ENCODE measurements around the gene APELA.

The APELA gene

DNA sequence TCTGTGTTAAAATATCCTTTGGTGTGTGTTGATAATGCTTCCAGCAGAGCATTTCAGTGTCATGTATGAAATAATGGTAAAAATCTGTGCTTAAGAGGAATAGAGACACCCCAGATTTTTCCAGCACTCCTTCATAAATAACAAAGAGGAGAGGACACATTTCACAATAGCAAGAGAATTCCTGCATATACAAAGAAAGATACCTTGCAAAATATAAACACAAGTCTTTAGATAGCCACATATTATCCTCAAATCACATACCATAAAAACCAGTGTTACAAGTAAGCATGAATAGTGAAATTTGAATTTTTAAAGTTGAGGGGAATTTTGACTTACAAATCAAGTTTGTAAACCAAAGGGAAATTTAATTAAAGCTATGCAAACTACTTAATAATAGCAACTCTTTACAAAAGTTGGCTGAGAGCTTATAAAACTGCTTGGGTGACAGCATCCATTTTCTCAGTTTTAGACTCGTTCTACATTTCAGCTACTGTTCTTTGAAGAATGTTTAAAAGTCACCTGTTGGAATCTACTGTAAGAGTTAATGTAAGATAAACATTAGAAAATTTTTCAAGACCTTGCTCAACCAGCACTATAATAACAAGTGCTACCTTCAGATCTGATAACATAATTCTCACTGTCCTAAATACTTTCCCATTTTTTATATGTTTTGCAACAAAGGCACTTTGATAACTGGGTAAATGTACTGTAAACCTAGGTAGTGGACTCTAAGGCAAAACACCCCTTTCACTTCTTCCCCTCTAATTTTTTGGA is 3.7 kb downstream of the APELA start:
- H3K27me3 ChIP-seq (replicated peaks; ENCODE audit: control insufficient read depth, insufficient read depth, low read length): no peaks in the 10 kb centered on the region
- DNase-seq (ENCODE audit: extremely low read depth, insufficient read length): no peak
- TF ChIP-seq, protein P1, sequence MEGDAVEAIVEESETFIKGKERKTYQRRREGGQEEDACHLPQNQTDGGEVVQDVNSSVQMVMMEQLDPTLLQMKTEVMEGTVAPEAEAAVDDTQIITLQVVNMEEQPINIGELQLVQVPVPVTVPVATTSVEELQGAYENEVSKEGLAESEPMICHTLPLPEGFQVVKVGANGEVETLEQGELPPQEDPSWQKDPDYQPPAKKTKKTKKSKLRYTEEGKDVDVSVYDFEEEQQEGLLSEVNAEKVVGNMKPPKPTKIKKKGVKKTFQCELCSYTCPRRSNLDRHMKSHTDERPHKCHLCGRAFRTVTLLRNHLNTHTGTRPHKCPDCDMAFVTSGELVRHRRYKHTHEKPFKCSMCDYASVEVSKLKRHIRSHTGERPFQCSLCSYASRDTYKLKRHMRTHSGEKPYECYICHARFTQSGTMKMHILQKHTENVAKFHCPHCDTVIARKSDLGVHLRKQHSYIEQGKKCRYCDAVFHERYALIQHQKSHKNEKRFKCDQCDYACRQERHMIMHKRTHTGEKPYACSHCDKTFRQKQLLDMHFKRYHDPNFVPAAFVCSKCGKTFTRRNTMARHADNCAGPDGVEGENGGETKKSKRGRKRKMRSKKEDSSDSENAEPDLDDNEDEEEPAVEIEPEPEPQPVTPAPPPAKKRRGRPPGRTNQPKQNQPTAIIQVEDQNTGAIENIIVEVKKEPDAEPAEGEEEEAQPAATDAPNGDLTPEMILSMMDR (IDR thresholded peaks at IDR 0.05; ENCODE audit: insufficient read depth, low read length, poor library complexity, severe bottlenecking): no peak
- H3K4me3 ChIP-seq (replicated peaks; ENCODE audit: low read depth, low read length): no peak overlapping the region
- no peaks in the 10 kb centered on the region for H3K36me3 ChIP-seq (ENCODE audit: control insufficient read depth, insufficient read depth, low read length)

DNA sequence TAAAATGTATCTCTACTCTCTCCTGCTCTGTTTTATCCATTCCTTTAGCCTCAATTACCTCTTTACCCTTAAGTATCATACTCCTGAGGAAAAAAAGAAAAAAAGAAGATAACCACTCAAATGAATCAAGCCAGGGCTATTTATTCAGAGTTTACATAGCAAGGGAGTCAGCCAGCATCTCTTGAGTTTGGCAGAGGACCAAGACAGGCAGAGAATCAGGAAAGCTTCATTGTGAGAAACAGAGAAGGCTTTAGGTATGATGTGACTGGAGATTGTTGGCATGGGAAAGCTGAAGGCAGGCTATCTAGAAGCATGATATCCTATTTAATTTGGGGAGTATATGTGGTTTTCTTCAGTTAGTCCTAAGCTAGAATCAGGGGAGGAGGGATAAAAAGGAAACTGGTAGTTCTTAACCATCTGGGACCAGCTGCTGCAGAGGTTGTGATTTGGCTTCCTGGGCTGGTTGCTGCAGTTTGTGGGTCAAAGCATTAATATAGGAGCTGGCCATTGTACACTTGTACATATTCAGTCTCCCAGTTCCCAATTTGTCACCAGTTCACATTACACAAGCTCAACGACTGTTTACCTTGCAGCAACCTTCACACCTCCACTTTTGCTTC is 11.2 kb downstream of the APELA start:
- TF ChIP-seq, protein P1 (IDR thresholded peaks at IDR 0.05; ENCODE audit: insufficient read depth, low read length, poor library complexity, severe bottlenecking): no peak
- Histone ChIP-seq H3K36me3 (ENCODE audit: control insufficient read depth, insufficient read depth, low read length) (no peaks in the 10 kb centered on the region), H3K27me3 (replicated peaks; ENCODE audit: control insufficient read depth, insufficient read depth, low read length) (no peaks in the 10 kb centered on the region), H3K4me3 (replicated peaks; ENCODE audit: low read depth, low read length) (no peak overlapping the region)
- DNase-seq (ENCODE audit: extremely low read depth, insufficient read length): no peak

DNA sequence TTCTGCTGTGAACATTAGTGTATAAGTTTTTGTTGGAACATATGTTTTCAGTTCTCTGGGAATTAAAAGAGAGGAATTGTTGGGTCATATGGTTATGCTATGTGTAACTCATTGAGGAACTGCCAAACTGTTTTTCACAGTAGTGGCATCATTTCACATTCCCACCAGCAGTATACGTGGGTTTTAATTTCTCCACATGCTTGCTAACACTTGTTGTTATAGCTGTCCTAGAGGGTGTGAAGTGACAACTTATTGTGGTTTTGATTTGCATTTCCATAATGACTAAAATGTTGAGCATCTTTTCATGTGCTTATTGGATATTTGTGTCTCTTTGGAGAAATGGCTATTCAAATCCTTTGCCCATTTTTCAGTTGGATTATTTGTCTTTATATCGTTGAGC is 13.7 kb downstream of the APELA start:
- no peaks in the 10 kb centered on the region for H3K27me3 ChIP-seq (replicated peaks; ENCODE audit: control insufficient read depth, insufficient read depth, low read length)
- H3K4me3 ChIP-seq (replicated peaks; ENCODE audit: low read depth, low read length): no peak overlapping the region
- TF ChIP-seq, protein P1 (IDR thresholded peaks at IDR 0.05; ENCODE audit: insufficient read depth, low read length, poor library complexity, severe bottlenecking): no peak
- H3K36me3 ChIP-seq (ENCODE audit: control insufficient read depth, insufficient read depth, low read length): no peaks in the 10 kb centered on the region
- no peak for DNase-seq (ENCODE audit: extremely low read depth, insufficient read length)

DNA sequence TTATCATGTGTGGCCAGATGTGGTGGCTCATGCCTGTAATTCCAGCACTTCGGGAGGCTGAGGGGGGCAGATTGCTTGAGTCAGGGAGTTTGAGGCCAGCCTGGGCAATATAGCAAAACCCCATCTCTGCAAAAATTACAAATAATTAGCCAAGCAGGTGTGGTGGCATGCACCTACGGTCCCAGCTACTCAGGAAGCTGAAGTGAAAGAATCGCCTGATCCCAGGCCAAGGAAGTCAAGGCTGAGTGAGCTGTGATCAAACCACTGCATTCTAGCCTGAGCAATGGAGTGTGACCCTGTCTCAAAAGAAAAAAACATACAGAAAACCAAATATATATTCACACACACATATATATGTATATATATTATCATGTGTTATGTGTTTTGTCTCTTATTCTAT is 15.0 kb downstream of the APELA start:
- Histone ChIP-seq H3K36me3 (ENCODE audit: control insufficient read depth, insufficient read depth, low read length) (no peaks in the 10 kb centered on the region), H3K4me3 (replicated peaks; ENCODE audit: low read depth, low read length) (no peak overlapping the region), H3K27me3 (replicated peaks; ENCODE audit: control insufficient read depth, insufficient read depth, low read length) (no peaks in the 10 kb centered on the region)
- DNase-seq (ENCODE audit: extremely low read depth, insufficient read length): peak; percentile 11
- TF ChIP-seq, protein P1 (IDR thresholded peaks at IDR 0.05; ENCODE audit: insufficient read depth, low read length, poor library complexity, severe bottlenecking): no peak

DNA sequence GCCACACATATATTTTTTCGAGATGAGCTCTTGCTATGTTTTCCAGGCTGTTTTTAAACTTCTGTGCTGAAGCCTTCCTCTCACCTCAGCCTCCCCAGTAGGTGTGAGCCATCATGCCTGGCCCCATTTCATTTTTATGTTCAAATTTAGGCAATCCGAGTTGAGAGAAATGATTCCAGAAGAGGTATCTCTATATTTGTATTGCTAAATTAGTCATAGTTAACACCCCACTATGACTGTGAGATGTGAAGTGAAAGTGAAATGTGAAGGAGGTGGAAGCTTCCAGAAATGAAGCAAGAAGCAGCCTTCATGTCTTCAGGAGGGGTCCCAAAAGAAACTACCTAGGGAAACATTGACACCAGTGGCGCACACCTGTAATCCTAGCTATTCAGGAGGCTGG is 17.7 kb downstream of the APELA start:
- H3K27me3 ChIP-seq (replicated peaks; ENCODE audit: control insufficient read depth, insufficient read depth, low read length): no peaks in the 10 kb centered on the region
- no peak overlapping the region for H3K4me3 ChIP-seq (replicated peaks; ENCODE audit: low read depth, low read length)
- peak; percentile 49 for DNase-seq (ENCODE audit: extremely low read depth, insufficient read length)
- TF ChIP-seq, protein P1 (IDR thresholded peaks at IDR 0.05; ENCODE audit: insufficient read depth, low read length, poor library complexity, severe bottlenecking): no peak
- H3K36me3 ChIP-seq (ENCODE audit: control insufficient read depth, insufficient read depth, low read length): no peaks in the 10 kb centered on the region
